IPS-20b (cell line): ENCODE data around the gene KRT81.
A peak's percentile ranks its signal among the peaks of the same experiment; 100 is the strongest.
"Not testable (repeated sequence)": the region's sequence is repeated elsewhere in the genome, so short reads cannot be mapped to it uniquely, and the experiment has no call there.

ENCODE experiments used
- H3K27ac ChIP-seq: one replicate; pipeline ENCODE4 v1.5.1; 2013; ENCODE audit warnings: low read length
- H3K27me3 ChIP-seq: 2 replicates; pipeline ENCODE4 v1.6.1; 2013; ENCODE audit warnings: mild to moderate bottlenecking, low read length, inconsistent platforms; ENCODE audit not compliant: insufficient read depth
- H3K36me3 ChIP-seq: 2 replicates; pipeline ENCODE4 v1.6.1; 2013; ENCODE audit warnings: low read depth, mild to moderate bottlenecking, inconsistent platforms, low read length, moderate library complexity; ENCODE audit not compliant: insufficient read depth
- H3K4me1 ChIP-seq: 2 replicates; pipeline ENCODE4 v1.6.1; 2013; ENCODE audit warnings: mild to moderate bottlenecking, control low read depth, inconsistent platforms, low read length, moderate library complexity; ENCODE audit not compliant: insufficient read depth
- H3K4me3 ChIP-seq: 2 replicates; pipeline ENCODE4 v1.5.1; 2013; ENCODE audit warnings: mild to moderate bottlenecking, low read length, inconsistent platforms
- H3K9ac ChIP-seq: 2 replicates; pipeline ENCODE4 v1.6.1; 2013; ENCODE audit warnings: low read depth, mild to moderate bottlenecking, inconsistent platforms, low read length, moderate library complexity
- H3K9me3 ChIP-seq: 2 replicates; pipeline ENCODE4 v1.6.1; 2013; ENCODE audit warnings: mild to moderate bottlenecking, low read depth, low read length, inconsistent platforms; ENCODE audit not compliant: insufficient read depth

The KRT81 gene

GRCh38 chr12:52316290-52316689 is 25.0 kb upstream of the KRT81 start:
- H3K27me3 ChIP-seq = peaks cover 16% of the 10 kb centered on the region; the same call in 1 of the 2 replicates
- no peaks in the 10 kb centered on the region for H3K9me3 ChIP-seq
- no peak overlapping the region for H3K27ac ChIP-seq
- H3K4me1 ChIP-seq = no peaks in the 10 kb centered on the region
- no peak overlapping the region for H3K9ac ChIP-seq
- no peaks in the 10 kb centered on the region for H3K36me3 ChIP-seq
- no peak overlapping the region for H3K4me3 ChIP-seq

DNA sequence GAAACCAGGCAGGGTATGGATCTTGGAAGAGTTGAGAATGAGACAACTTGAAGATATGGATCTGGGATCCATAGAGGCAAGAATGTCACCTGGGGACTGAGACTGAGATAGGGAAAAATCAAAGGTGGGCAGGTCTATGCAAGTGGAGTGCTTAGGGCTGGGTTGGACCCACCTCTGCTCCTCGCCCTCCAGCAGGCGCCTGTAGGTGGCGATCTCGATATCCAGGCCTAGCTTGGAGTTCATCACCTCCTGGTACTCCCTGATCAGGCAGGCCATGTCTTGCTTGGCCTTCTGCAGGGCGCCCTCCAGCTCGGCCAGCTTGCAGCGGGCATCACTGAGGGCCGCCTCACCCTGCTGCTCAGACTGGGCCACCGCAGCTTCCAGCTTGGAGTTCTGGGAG is 24.4 kb upstream of the KRT81 start:
- not testable (repeated sequence) for H3K4me3 ChIP-seq, H3K9me3 ChIP-seq, H3K36me3 ChIP-seq, H3K27ac ChIP-seq, H3K4me1 ChIP-seq, H3K9ac ChIP-seq
- peaks cover 22% of the 10 kb centered on the region for H3K27me3 ChIP-seq

DNA sequence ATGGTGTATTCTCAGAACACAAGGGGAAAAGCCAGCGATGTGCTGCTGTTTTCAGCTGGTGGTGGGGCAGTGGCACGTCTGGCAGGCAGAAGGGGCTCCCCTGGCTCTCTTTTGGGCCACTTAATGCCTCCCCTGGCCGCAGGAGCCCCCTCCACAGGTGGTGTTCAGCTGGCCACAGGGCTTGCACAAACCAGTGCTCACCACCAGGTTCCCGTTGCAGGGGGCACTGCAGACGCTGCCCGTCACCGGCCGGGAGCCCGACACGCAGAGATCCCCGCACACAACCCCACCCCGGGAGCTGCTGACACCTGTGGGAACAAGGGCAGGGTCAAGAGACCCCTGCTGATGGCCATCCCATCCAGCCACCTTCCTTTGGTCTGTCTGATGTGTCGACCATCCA is 23.2 kb upstream of the KRT81 start:
- Histone ChIP-seq H3K27ac (no peak overlapping the region), H3K9ac (no peak overlapping the region), H3K4me3 (no peak overlapping the region), H3K27me3 (peaks cover 34% of the 10 kb centered on the region), H3K36me3 (no peaks in the 10 kb centered on the region), H3K9me3 (no peaks in the 10 kb centered on the region), H3K4me1 (no peaks in the 10 kb centered on the region)

DNA sequence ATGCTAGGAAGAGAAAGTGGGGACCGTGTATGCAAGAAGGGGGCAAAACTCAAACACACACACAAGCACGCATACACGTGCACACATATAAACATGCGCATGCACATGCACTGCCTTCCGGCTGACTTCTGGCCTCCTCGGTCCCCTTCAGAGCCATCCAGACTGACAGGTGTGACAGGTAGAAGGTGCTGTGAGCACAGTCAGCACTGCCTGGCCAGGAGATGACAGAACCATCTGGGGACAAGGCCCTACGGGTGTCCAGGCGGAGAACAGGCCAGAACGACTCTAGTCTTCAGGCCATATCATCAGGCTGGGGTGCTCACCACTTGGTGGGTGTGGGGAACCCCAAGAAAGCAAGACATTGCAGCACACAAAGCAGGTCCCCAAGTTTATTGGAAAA is 22.6 kb upstream of the KRT81 start:
- Histone ChIP-seq H3K36me3 (no peaks in the 10 kb centered on the region), H3K4me3 (no peak overlapping the region), H3K27ac (no peak overlapping the region), H3K9me3 (no peaks in the 10 kb centered on the region), H3K9ac (no peak overlapping the region), H3K4me1 (no peaks in the 10 kb centered on the region), H3K27me3 (peaks cover 40% of the 10 kb centered on the region)

- H3K9ac ChIP-seq = no peak overlapping the region
- no peaks in the 10 kb centered on the region for H3K36me3 ChIP-seq
- no peaks in the 10 kb centered on the region for H3K4me1 ChIP-seq
- H3K4me3 ChIP-seq = no peak overlapping the region
- no peaks in the 10 kb centered on the region for H3K9me3 ChIP-seq
- H3K27me3 ChIP-seq = peaks cover 45% of the 10 kb centered on the region
- H3K27ac ChIP-seq = no peak overlapping the region
These were observed 22.1 kb upstream of the KRT81 start for GRCh38 chr12:52313461-52313860.

- no peak overlapping the region for H3K27ac ChIP-seq
- H3K9me3 ChIP-seq = no peaks in the 10 kb centered on the region
- H3K4me1 ChIP-seq = no peaks in the 10 kb centered on the region
- no peak overlapping the region for H3K4me3 ChIP-seq
- H3K27me3 ChIP-seq = peaks cover 58% of the 10 kb centered on the region
- no peaks in the 10 kb centered on the region for H3K36me3 ChIP-seq
- H3K9ac ChIP-seq = no peak overlapping the region
These were observed 20.8 kb upstream of the KRT81 start for GRCh38 chr12:52312086-52312485.

- Histone ChIP-seq H3K27me3 (peaks cover 67% of the 10 kb centered on the region), H3K27ac (no peak overlapping the region), H3K9ac (no peak overlapping the region), H3K36me3 (no peaks in the 10 kb centered on the region), H3K4me3 (no peak overlapping the region), H3K9me3 (no peaks in the 10 kb centered on the region), H3K4me1 (no peaks in the 10 kb centered on the region)
These were observed 19.9 kb upstream of the KRT81 start for GRCh38 chr12:52311285-52311648.

- no peaks in the 10 kb centered on the region for H3K36me3 ChIP-seq
- H3K9me3 ChIP-seq = no peaks in the 10 kb centered on the region
- H3K4me1 ChIP-seq = no peaks in the 10 kb centered on the region
- H3K4me3 ChIP-seq = no peak overlapping the region
- H3K27ac ChIP-seq = no peak overlapping the region
- H3K27me3 ChIP-seq = peaks cover 68% of the 10 kb centered on the region
- H3K9ac ChIP-seq = no peak overlapping the region
These were observed 19.4 kb upstream of the KRT81 start for GRCh38 chr12:52310622-52311284.

DNA sequence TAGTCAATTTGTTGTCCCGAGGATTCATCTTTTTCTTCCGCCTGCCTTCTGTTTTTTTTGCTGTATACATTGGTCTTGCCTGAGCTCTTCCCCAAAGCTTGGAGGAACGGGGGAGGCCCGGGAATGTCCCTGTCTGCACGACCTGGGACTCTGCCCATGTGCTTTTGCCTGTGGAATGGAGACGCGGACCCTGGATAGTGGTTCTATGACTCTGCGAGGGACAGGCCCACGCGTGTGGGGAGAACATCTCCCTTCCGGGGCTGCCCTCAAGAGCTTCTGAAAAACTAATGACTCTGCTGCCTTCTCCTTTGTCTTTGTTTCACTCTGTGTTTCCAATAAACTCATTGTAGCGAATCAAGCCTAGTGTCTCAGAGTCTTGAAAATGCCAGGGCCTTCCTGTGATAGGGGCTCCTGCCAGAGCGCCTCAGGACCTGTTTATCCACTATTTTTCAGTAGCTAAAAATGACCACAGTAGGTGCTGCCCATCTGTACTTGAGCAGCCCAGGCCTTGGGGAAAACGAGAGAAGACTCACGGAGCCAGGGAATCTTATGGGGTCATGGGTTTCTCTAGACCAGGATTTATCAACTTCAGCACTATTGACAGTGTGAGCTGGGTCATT is 17.6 kb upstream of the KRT81 start:
- Histone ChIP-seq H3K27me3 (peaks cover 68% of the 10 kb centered on the region), H3K9me3 (no peaks in the 10 kb centered on the region), H3K27ac (no peak overlapping the region), H3K9ac (peak overlapping the region; percentile 63; the same call in 1 of the 2 replicates), H3K4me1 (no peaks in the 10 kb centered on the region), H3K4me3 (peak overlapping the region; percentile 71), H3K36me3 (no peaks in the 10 kb centered on the region)

GRCh38 chr12:52307836-52308805 is 16.8 kb upstream of the KRT81 start:
- peaks cover 68% of the 10 kb centered on the region for H3K27me3 ChIP-seq
- H3K9ac ChIP-seq = peak overlapping the region; percentile 63; the same call in 1 of the 2 replicates
- no peaks in the 10 kb centered on the region for H3K4me1 ChIP-seq
- peak overlapping the region; percentile 71 for H3K4me3 ChIP-seq
- H3K36me3 ChIP-seq = no peaks in the 10 kb centered on the region
- H3K9me3 ChIP-seq = no peaks in the 10 kb centered on the region
- H3K27ac ChIP-seq = no peak overlapping the region

DNA sequence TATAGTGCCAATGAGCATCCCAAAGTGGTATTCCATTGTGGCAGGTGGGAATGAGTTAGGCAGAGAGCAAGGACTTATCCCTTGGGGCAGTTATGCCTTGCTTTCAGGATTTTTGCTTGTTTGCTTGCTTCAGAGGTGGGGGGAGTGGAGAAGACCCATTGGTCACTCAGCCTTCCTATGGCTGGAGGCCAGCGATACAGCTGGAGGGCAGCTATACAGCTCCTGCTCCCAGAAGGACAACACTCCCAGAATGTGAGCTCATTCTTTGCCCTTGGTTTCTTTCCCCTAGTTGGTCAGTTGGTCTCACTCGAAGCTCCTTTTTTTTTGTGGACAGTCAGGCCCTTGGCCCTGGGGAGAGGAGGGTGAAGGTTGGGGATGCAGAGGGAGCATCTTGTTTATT is 15.4 kb upstream of the KRT81 start:
- H3K4me1 ChIP-seq = no peaks in the 10 kb centered on the region
- peaks cover 56% of the 10 kb centered on the region for H3K27me3 ChIP-seq
- no peaks in the 10 kb centered on the region for H3K36me3 ChIP-seq
- H3K9me3 ChIP-seq = no peaks in the 10 kb centered on the region
- H3K4me3 ChIP-seq = no peak overlapping the region
- no peak overlapping the region for H3K9ac ChIP-seq
- no peak overlapping the region for H3K27ac ChIP-seq
